Stimulated activated CD8-positive, alpha-beta memory T cell treated with anti-CD3 and anti-CD28 coated beads, Interleukin-15, amount 100 ng/mL, for 24 hours (primary cell): ENCODE results near the gene TRAF3IP1.

Source experiments
- DNase-seq: peaks from one replicate; pipeline ENCODE4 v3.0.0-alpha.2; 2020; ENCODE audit warnings: low read depth

Gene TRAF3IP1

DNA sequence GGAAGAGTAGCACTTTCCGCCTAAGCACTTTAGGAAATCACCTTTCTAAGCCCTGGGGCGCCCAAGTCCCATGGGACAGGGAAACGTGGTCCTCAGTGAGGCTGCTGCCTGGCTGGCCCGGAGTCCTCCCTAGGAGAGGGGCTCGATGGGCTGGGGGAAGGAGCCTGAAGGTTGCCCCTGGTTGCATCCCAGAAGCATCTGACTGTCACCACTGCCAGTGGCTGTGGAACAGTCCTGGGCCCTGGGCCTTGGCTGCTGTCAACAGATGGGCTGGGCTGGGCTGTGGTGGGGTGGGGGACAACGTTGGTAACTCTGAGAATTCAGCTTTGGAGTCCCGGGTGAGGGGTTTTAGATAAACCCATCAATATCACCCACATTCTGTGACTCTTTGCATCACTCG lies 128.9 kb downstream of the TRAF3IP1 start:
- no peak for DNase-seq

DNA sequence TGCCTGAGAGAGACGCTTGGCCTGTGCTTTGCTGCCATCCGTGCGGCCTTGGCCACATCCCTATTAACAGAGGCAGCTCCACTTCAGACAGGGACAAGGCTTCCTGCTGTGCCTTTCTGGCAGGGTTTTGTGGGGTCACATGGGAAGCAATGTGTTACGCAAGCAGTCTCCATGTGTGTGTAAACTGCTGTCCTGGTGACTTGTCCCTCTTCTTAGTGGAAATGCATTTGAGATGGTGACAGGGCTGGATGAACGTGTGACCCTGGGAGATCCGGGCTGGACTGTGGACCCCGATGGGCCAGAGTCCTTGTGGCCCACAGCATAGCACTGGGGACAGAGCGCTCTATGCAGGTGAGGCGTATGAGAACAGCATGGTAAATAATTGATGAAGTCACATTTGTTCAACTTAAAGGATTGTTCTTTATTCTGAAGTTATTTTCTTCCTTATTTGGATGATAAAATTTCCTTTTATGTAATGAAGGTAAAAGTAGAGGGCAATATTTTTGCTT lies 129.6 kb downstream of the TRAF3IP1 start:
- no peak for DNase-seq

GRCh38 chr2:238450440-238450861 lies 130.1 kb downstream of the TRAF3IP1 start:
- DNase-seq, result no peak
